RKO (cell line): ENCODE results near the gene KIAA1671.

ENCODE experiments used
- DNase-seq: peaks from one replicate; pipeline ENCODE4 v3.0.0-alpha.2; 2016; ENCODE audit warnings: low spot score

KIAA1671 gene

DNA sequence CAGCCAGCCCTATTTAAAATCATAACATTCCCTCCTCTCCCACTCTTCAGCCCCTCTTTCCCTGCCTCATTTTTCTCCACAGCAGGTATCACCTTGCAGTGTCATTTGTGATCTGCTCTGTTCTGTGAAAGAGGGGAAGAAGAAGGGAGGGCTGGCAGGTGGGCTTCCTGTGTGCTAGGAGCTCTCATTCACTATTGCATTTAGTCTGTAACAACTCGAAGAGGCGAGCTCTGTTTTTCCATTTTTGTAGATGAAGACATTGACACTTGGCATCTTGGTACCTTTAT is 195.1 kb downstream of the KIAA1671 start:
- no peak for DNase-seq

DNA sequence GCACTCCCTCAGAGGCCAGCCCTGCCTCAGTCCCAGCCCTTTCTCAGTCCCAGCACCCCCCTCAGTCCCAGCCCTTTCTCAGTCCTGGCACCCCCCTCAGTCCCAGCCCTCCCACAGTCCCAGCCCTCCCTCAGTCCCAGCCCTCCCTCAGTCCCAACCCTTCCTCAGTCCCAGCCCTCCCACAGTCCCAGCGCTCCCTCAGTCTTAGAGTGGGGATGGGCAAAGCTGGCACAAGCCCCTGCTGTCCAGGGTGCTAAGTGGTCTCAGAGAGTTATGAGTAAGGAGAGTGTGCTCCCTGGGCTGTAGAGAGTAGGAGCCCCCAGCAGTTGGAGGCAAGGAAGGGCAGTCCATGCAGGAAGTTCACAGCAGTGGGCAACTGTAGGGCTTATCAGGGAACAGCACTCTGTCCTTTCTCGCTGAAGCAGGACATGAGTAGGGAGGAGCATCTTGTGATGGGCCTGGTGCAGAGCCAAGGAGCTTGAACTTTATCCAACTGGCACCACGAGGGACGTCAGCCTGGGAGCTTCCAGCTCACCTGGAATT is 195.7 kb downstream of the KIAA1671 start:
- no peak for DNase-seq

DNA sequence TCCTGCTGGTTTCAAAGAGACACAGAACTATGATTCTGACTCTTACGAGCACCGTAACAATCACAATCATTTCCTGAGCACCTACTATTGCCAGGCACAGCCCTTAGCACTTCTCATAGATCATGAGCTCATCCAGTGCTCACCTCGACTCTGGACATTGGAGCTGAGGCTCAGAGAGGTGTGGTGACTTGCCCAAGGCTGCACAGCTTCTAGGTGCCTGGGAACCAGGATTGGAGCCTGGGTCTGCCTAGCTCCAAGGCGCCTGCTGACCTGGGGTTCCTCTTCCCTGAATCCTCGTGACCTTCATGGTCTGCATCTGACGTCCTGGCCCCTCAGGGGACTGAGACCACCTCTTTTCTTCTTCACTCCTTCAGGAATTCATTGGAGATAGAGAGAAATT is 196.5 kb downstream of the KIAA1671 start:
- DNase-seq, result no peak

DNA sequence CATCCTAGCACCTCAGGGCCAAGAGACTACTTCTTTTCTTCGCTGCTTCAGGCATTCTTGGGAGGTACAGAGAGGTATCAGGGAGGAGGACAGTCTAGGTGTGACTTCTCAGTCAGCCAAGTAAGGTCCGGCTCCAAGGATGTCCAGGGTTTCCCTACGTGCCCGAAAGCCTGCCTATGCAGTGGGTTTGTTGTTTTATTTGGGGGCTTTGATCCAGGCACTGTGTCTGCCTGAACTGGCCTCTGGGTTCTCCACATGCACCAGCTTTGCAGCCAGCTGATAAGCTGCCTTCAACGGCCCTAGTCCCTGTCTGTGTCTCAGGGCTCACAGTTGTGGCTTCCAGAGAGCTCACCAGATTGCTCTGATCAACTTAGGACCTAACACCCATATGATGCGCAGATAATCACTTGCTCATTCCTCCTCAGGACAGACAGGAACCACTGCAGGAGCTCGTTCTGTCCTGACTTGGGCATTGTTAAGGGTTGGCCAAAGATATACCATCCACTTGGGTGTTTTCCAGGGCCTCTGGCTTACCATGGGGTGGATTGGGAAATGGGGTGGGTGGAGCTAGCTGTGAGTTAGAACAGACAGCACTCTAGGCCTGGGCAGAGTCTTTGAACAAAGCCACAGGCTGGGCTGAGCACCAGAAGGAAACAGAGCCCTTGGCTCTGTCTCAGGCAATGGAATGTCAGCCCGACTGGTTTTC is 201.6 kb downstream of the KIAA1671 start:
- no peak for DNase-seq

DNA sequence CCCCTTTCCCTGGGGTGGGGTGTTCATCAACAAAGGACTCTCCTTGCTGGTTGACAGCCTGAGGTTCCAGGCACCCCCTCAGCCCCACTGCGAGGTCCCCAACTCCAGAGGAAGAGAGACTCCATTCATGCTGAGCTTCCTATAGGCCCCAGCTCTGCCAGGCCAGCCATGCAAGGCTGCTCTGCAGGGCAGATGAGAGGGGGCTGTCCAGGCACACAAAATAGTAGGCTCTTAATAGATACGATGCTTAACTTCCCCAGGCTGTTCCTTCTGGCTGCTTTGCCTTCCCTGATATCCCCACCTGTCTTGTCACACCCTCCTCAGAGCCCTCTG is 202.1 kb downstream of the KIAA1671 start:
- DNase-seq, result no peak

DNA sequence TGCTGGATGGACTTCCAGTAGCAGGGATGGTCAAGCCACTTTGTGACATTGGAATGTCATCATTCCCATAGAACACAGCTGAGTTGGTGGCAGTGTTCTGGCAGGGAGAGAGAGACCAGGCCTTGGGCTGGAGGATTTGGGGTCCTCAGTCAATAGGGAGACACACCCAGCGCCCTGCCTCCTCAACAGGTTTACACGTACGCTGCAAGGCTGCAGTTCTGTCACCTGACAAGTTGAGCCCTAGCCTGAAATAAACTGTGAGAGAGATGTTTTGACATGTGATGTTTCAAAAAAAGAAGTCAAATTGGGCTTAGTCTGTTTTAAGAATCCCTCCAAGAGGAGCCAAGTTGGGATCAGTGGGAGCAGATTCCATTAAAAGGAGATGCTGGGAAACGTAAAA is 204.2 kb downstream of the KIAA1671 start:
- no peak for DNase-seq

DNA sequence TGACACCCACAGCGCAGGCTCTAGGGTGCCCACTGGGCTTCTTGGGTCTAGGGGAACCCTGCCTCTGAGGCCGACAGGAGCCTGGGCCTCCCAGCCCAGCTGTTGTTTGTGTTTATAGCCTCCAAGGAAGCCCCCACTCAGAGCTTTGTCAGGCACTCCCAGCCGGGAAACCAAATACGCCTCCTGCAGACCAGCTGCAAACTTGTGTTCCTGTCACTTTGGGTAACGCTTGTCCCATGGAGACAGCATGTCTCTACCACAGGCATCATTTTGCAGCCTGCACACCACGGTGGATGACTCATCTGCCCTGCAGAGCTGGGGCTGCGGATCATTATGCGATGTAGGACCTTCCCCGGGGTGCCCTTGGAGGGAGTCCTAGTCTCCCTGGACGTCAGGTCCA is 206.5 kb downstream of the KIAA1671 start:
- DNase-seq, result no peak

DNA sequence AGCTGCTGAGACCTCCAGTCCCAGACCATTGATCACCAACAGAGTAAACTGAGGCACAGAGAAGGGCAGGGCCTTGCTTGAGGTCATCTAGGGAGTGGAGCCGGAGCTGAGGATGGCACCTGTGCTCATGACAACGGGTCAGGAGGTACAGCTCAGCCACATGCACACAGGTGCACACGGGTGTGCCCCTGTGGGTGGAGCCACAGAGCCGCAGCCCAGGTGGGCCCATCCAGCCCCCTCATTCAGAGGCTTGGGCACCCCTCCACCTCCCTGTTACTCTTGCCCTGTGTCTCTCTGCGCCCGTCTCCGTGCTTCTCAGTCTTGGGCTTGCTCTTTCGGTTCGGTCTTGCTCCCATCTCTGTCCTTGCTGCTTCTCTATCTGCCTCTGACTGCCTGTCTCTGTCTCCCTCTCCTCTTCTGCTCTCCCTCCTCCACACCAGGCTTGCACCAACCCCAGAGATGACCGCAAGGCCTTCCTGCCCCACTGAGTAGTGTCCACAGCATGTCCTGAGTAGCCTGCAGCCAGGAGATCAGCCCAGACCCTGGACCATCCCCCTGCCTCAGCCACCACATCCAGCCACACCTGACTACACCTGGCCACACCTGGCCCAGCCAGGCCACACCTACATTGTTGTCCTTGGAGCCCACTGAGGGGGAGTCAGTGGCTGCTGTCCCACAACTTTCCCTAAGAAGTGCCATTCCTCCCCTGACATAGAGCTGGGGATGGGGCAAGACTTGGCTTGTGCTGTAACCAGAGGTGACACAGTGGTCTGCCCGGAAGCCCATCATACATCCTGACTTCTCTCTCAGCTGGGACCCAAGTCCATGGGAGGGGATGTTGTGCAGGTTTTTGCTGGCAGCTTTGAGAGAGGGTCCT is 207.8 kb downstream of the KIAA1671 start:
- no peak for DNase-seq

DNA sequence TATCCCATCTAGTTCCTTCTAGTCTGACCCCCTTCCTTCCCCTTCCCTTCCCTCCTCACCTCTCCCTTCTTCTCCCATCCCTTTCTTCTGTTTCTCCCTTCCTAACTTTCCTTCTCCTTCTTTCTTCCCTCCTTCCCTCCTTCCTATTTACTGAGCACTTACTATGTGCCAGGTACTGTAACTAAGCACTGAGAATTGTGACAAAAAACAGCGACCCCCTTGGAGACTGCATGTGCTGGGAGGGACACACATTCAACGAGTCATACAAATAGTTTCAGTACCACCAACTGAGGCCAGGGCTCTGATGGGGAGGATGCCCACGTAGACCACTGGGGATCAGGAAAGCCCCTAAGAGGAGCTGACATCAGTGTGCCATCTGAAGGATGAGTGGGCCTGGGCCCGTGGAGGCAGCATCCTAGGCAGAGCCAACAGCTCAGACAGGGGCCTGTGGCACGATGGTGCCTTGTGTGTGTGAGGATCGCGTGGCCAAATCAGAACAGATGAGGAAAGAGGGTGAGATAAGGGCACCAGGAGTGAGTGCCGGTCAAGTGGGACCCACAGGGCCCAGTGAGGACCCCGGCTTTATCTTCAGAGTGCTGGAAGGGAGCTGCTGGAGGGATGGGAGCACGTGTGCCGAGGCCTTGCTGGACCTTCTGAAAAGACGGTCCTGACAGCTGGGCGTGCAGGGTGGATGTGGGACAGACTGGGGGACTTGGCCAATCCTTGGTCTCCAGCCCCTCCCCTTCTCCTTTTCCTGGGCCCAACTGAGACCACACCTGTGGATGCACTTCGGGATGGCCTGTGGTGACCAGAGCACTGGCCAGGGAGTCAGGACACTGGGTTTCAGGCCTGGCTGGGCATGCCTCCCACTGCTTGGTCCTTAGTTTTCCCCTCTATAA is 208.8 kb downstream of the KIAA1671 start:
- DNase-seq, result no peak

DNA sequence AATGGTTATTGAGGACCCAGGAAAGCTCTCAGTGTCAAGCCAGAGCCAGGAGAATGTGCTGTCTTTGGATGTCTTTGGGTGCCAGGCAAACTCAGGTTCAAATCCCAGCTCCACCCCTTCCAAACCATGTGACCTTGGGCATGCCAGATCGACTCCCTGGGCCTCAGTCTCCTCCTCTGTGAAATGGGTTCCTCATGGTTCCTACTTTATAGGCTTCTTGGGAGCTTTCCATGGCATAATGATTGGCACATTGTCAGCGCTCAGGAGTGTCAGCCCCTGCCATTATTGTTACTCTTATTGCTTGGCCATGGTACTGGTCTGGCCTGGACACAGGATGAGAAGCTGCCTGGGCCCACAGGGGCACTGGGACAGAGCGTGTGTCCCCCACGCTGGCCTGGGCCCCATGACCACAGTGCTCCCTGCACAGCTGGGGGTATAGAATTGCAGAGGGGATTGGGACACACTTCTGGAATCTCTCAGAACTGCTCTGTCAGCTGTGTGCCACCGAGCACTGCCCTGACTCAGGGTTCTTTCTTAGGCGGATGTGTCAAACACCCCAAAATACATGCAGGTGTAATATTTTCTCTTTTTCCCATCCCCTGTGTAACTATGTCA is 209.5 kb downstream of the KIAA1671 start:
- no peak for DNase-seq

DNA sequence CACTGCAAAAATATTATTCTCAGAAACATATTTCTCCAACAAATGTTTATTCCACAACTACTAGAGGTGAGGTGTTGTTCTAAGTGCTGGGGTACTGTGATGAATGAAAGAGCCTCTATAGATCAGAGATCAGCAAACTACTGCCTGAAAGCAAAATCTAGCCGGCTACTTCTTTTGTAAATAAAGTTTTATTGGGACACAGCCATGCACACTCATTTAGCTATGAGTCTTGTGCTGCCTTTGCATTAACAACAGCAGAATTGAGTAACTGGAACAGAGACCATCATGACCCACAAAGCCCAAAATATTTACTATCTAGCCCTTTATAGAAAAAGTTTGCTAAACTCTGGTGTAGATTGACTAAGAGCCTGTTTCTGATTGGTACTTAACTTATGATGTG is 210.0 kb downstream of the KIAA1671 start:
- no peak for DNase-seq

DNA sequence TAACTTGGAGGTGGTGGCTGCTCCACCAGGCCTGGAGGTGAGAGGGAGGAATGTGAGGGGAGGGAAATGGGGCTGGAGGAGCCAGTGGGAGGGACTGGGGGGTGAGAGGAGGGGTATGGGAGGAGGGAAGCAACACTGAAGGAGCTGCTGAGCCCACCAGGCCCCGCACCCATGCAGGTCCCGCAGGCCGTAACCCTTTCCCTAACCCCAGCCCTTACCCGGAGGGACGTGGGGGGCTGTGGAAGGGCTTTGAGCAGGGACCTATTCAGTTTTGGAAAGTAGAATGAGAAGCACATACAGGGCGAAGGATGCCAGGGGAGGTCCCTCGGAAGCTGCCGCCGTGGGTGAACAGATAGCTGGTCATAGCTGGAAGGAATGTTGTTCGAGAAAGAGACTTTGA is 213.3 kb downstream of the KIAA1671 start:
- no peak for DNase-seq

DNA sequence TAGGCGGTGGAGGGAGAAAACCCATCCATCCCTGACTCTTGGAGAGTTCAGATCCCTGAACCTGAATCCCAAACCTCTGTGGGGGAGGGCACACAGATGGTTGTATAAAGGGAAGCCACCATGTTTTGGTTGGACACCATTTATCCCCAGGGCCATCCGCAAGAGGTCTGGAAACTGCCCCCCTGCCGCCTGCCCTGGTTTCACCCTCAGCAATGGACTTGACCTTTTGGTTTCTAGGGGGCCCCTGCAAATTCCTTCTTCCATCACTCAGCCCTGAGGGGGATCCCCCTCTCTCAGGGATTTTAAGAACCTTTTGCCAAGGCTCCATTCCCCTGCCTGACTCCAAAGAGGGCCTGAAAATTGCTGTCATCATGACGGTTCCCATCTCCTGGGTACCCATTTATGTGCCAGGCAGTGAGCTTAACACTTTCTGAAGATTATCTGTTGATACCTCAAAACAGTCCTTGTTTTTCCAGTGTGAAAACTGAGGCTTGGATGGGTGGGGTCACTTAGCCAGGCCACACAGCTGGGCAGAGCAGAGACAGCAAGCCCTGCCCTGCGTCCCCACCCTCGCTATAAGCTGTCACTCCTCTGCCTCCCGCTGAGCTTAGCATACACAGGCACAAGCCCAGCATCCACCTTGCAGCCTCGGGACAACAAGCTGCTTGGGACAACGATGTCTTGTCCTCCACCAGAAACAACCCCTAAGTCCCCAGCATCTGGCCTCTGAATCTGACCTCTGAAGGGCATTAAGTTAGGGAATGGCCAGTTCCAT is 213.9 kb downstream of the KIAA1671 start:
- no peak for DNase-seq

DNA sequence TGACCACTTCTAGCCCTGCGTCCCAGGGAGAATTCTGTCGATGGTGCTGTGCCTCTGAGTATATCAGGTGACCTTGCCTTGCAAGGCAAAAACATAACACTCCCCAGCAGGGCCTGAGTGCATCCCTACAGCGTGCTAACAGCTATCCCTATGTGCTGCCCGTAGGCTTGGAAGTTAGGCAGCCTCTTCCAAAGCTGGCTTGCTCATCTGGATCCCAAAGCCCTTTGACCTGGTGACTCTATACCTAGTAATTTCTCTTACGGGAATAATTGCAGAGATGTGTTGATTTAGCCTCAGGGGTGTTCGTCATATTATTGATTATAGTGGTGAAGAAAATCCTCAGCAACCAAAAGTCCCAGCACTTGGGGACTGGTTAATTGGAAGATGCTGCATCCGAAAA is 214.6 kb downstream of the KIAA1671 start:
- DNase-seq, result no peak

DNA sequence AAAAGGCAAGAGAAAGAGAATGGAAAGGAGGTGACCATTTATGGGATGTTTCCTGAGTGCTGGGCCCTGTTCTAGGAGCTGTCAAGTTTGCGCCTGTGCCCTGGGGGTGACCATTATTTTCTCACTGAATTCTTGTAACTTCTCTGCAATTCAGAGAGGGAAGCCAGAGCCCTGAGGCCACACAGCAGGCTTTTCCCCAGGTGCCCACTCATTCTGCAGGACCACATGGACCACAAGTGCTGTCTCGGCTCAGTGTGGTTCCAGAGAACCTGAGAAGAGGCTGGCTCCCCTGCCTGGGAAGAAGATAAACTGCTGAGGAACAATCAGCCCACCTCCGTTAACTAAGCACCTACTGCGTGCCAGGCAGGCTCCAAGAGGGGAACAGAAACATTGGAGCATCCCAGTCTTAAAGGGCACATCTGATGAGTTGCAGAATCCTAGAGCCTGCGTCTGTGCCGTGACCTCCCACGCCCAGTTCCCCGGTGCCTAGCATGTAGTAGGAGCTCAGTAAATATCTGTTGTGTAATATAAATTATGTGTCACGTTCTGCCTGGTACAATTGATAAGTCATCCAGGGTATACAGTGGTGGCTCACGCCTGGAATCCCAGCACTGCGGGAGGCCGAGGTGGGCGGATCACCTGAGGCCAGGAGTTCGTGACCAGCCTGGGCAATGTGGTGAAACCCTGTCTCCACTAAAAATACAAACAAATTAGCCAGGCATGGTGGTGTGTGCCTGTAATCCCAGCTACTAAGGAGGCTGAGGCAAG is 215.5 kb downstream of the KIAA1671 start:
- DNase-seq, result no peak

DNA sequence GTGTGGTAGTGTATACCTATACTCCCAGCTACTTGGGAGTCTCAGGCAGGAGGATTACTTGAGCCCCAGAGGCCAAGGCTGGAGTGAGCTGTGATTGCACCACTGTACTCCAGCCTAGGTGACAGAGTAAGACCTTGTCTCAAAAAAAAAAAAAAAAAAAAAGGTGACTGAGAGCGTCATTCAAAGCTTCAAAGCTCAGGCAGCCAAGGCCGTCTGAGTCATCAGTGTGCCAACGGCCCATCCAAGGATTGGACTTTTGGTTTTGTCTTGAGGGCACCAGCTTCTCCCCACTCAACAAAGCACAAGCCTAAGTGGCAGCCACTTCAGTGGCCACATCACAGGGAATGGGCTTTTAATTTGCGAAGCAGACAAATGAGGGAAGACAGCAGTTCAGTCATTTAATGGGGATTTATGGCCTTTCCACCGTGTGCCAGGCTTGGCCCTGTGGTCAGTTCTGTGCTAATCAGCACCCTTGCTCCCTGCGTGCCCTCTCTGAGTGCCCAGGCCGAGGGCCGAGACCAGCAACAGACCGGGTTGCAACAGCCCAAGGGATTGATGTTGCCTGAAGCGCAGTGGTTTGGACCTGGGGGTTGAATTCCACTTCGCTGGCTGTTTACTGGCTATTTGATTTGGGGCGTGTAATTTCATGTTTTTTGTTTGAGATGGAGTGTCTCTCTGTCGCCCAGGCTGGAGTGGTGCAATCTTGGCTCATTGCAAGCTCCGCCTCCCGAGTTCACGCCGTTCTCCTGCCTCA is 216.9 kb downstream of the KIAA1671 start:
- DNase-seq, result no peak

DNA sequence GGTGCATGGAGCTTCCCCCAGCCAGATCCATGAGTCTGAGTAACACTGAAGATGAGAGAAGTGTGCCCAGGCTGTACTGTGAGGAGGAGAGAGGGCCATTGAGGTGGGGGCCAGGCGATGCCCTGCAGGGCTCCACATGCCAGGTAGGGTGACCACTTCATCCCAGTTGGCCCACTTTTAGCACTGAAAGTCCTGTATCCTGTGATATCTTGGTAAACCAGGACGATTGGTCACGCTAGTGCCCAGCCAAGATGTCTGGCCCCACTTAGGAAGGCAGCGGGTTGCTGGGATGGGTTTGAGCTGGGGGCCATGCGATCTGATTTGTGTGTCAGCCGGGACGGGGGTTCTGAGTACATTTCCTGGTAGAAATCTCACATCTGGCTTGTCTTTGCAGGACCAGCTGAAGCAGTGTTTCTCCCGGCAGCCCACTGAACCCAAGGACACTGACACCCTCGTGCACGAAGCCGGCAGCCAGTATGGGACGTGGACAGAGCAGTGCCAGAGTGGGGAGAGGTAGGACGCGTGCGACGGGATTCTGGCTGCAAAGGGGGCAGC is 218.0 kb downstream of the KIAA1671 start:
- no peak for DNase-seq

DNA sequence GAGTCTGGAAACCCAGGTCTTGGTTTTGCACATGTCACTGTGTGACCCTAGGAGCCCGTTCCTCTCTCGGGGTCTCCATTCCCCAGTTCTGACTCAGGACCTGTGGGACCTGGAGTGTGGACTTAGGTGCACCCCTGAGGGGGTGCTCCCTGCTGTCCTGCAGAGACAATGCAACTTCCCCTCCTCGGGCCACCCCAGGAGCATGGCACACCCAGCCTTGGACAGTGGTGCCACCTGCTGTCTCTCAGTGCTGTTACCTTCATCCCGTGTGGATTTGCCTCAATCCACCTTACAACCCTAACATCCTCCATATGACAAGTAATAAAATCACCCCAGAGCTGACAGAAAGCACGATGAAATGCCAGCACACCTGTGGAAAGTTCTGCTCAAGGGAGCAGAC is 219.6 kb downstream of the KIAA1671 start:
- no peak for DNase-seq

DNA sequence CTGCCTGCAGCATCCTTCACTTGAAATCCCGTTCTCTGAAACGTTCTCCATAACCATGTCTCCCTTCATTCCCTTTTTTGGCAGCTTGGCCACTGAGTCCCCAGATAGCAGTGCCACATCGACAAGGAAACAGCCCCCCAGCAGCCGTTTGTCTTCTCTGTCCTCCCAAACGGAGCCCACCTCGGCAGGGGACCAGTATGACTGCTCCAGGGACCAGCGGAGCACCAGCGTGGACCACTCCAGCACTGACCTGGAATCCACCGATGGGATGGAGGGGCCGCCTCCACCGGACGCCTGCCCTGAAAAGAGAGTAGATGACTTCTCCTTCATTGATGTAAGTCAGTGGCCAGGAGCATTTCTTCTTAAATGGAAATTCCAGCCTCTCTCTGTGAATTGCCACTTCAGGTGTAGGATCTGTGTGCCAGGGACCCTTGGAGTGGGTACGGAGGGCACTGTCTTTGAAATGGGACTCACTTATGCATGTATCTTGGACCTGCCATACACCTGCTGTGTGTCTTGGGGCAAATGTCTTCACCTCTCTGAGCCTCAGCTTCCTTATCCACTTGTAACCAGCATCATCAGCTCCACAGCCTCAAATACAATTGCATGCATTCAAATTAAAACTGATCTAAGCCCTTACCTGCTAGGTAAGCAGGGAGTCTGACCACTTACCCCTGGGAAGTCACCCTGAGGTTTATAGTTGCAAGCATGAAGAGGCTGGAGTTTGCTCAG is 221.8 kb downstream of the KIAA1671 start:
- no peak for DNase-seq
